Measurements from ENCODE around the gene ISYNA1.

ISYNA1 gene

DNA sequence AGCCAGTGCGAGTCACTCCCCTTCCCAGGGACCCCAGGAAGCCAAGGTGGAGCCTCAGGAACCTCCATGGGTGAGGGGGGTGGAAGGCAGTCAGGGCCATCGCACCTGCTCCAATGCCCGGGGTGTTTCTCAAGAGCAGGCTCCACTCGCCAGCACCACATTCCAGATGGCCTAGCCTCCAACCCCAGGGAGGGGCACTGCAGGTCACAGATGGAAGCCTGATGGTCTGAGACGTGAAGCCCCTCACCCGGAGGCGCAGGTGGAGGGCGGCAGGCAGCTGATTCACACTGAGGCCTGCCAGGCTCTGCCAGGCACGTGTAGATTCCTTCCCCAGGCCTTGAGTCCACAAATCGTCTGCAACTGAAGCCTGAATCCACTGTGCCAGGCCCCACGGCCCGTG, 23.0 kb upstream of the ISYNA1 start:
- in situ Hi-C loops (cut with MboI; ENCODE audit: low sequenced_read_pairs, unreplicated experiment): no loop called here
- no peak for DNase-seq (ENCODE audit: low spot score)
- TF ChIP-seq, protein P1, sequence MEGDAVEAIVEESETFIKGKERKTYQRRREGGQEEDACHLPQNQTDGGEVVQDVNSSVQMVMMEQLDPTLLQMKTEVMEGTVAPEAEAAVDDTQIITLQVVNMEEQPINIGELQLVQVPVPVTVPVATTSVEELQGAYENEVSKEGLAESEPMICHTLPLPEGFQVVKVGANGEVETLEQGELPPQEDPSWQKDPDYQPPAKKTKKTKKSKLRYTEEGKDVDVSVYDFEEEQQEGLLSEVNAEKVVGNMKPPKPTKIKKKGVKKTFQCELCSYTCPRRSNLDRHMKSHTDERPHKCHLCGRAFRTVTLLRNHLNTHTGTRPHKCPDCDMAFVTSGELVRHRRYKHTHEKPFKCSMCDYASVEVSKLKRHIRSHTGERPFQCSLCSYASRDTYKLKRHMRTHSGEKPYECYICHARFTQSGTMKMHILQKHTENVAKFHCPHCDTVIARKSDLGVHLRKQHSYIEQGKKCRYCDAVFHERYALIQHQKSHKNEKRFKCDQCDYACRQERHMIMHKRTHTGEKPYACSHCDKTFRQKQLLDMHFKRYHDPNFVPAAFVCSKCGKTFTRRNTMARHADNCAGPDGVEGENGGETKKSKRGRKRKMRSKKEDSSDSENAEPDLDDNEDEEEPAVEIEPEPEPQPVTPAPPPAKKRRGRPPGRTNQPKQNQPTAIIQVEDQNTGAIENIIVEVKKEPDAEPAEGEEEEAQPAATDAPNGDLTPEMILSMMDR (IDR thresholded peaks at IDR 0.05; ENCODE audit: borderline replicate concordance, control extremely low read depth, extremely low read depth, insufficient read depth, missing control alignments): no peak

- TF ChIP-seq, protein P1 (IDR thresholded peaks at IDR 0.05; ENCODE audit: borderline replicate concordance, control extremely low read depth, extremely low read depth, insufficient read depth, missing control alignments): no peak
- no peak for DNase-seq (ENCODE audit: low spot score)
- in situ Hi-C loops (cut with MboI; ENCODE audit: low sequenced_read_pairs, unreplicated experiment): no loop called here
Observed at GRCh38 chr19:18457483-18458331, 19.8 kb upstream of the ISYNA1 start.

- TF ChIP-seq, protein P1 (IDR thresholded peaks at IDR 0.05; ENCODE audit: borderline replicate concordance, control extremely low read depth, extremely low read depth, insufficient read depth, missing control alignments): no peak
- DNase-seq (ENCODE audit: low spot score): no peak
- in situ Hi-C loops (cut with MboI; ENCODE audit: low sequenced_read_pairs, unreplicated experiment): no loop called here
Observed at GRCh38 chr19:18456974-18457373, 19.0 kb upstream of the ISYNA1 start.

DNA sequence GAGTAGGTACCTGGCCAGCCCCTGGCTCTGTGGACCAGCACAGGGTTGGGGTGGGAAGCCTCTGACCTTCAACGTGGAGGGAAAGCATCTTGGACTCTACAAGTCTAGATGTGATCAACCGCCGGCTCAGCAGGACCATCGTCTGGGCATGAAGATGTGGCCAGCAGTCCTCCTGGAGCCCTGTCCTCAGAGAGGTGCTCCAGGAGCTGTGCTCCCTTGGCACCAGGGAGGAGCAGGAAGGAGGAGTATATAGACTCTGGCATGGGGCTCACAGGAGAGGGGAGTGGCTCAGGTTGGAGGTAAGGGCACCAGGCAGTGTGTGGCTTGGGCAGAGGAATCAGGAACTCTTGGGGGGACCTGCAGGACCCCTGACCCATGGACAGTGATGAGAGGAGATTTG, 18.3 kb upstream of the ISYNA1 start:
- in situ Hi-C loops (cut with MboI; ENCODE audit: low sequenced_read_pairs, unreplicated experiment): no loop called here
- DNase-seq (ENCODE audit: low spot score): no peak
- TF ChIP-seq, protein P1 (IDR thresholded peaks at IDR 0.05; ENCODE audit: borderline replicate concordance, control extremely low read depth, extremely low read depth, insufficient read depth, missing control alignments): no peak

GRCh38 chr19:18453269-18454024, 15.5 kb upstream of the ISYNA1 start:
- TF ChIP-seq, protein P1 (IDR thresholded peaks at IDR 0.05; ENCODE audit: borderline replicate concordance, control extremely low read depth, extremely low read depth, insufficient read depth, missing control alignments): no peak
- DNase-seq (ENCODE audit: low spot score): no peak
- in situ Hi-C loops (cut with MboI; ENCODE audit: low sequenced_read_pairs, unreplicated experiment): no loop called here

- no peak for DNase-seq (ENCODE audit: low spot score)
- in situ Hi-C loops (cut with MboI; ENCODE audit: low sequenced_read_pairs, unreplicated experiment): no loop called here
- TF ChIP-seq, protein P1 (IDR thresholded peaks at IDR 0.05; ENCODE audit: borderline replicate concordance, control extremely low read depth, extremely low read depth, insufficient read depth, missing control alignments): no peak
Observed at GRCh38 chr19:18452386-18452785, 14.5 kb upstream of the ISYNA1 start.
